GM12865 (cell line): ENCODE results near the gene EPB41L2.

Experiments used
- DNase-seq: peaks from one replicate; pipeline ENCODE4 v3.0.0; 2010; ENCODE audit warnings: low read depth
- H3K4me3 ChIP-seq: 2 replicates; pipeline ENCODE4 v1.5.1; 2011; ENCODE audit warnings: mild to moderate bottlenecking, low read depth, low read length, control low read depth
- TF ChIP-seq, protein P1 (sequence below): IDR thresholded peaks from 2 replicates; pipeline ENCODE4 v1.5.1; 2011; ENCODE audit warnings: low read length, control low read depth, low read depth, inconsistent platforms; ENCODE audit not compliant: insufficient read depth; ENCODE audit errors: missing control alignments

The EPB41L2 gene

DNA sequence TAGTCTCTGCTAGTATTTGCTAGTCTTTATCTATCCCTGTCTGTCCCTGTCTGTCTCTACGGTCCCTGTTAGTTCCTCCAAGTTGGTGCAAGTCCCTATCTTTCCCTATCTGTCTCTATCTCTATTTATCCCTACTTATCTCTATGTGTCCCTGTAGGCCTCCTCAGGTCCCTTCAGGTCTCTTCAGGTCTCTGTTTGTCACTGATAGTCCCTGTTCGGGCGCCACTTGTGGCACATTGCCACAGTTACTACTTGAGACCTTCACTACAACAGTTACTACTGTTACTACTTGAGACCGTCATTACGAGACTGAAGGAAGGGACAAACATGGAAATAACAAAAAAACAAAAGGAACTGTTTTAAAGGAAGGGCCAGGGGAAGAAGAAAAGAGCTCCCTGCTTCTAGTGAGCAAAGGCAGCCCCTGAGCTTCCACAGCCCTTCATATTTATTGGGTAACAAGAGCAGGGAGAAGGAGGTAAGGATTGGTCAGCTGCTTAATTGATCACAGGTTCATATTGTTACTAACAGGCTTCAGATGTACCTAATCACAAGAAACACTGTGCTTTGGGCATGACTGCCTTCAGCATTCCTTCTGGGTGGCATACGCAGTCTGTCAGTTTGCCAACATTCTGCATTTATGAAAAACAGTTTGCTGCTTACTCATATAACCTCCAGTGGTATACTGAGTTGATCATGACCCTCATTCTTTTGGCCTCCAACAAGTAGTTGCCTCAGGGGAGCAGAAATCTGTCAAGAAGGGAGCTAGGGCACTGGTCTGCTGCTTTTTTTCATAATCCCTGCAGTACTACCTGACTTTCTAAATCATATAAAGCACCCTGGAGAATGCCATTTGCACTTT lies 8.4 kb downstream of the EPB41L2 start:
- no peak overlapping the region for H3K4me3 ChIP-seq
- TF ChIP-seq, protein P1, sequence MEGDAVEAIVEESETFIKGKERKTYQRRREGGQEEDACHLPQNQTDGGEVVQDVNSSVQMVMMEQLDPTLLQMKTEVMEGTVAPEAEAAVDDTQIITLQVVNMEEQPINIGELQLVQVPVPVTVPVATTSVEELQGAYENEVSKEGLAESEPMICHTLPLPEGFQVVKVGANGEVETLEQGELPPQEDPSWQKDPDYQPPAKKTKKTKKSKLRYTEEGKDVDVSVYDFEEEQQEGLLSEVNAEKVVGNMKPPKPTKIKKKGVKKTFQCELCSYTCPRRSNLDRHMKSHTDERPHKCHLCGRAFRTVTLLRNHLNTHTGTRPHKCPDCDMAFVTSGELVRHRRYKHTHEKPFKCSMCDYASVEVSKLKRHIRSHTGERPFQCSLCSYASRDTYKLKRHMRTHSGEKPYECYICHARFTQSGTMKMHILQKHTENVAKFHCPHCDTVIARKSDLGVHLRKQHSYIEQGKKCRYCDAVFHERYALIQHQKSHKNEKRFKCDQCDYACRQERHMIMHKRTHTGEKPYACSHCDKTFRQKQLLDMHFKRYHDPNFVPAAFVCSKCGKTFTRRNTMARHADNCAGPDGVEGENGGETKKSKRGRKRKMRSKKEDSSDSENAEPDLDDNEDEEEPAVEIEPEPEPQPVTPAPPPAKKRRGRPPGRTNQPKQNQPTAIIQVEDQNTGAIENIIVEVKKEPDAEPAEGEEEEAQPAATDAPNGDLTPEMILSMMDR, result no peak
- DNase-seq, result no peak

DNA sequence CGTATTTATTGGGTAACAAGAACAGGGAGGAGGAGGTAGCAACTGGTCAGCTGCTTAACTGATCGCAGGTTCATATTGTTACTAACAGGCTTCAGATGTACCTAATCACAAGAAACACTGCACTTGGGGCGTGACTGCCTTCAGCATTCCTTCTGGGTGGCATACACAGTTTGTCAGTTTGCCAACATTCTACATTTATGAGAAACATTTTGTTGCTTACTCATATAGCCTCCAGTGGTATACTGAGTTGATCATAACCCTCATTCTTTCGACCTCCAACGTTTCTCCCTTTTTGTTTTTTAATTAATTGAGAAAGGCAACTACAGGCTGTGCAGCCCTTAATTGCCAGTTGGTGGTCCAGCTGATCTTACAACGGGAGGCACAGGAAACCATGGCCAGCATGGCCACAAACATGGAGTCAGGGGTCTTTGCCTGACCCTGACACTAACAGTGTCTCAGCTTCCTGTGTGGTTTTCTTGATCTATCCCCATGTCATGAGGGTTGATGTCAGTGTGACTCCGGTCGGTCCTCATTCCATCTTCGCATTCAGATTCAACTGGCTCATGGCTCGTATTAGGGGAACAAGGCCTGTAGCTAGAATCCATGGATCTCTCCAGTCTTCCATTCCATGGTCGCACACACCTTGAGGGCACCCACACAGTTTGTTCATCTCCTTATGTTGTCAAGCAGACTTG lies 9.4 kb downstream of the EPB41L2 start:
- no peak for DNase-seq
- TF ChIP-seq, protein P1, result no peak
- no peak overlapping the region for H3K4me3 ChIP-seq

DNA sequence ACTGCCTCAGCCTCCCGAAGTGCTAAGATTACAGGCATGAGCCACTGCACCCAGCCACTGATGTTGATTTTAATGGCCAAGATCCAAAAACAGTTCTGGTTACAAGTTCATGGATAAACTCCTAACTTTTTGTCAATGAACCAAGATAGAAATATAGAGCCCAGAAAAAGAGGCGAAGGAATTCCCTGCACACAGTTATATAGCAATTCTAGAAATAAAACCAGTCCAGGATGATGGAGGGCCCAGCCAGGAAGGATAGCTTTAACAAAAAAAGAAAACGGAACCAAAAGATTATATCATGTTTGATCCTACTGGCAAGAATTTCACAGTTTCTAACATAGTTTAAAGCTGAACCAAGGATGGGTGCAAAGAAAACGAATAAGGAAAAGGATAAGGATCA lies 10.9 kb downstream of the EPB41L2 start:
- no peak overlapping the region for H3K4me3 ChIP-seq
- no peak for DNase-seq
- TF ChIP-seq, protein P1, result no peak

DNA sequence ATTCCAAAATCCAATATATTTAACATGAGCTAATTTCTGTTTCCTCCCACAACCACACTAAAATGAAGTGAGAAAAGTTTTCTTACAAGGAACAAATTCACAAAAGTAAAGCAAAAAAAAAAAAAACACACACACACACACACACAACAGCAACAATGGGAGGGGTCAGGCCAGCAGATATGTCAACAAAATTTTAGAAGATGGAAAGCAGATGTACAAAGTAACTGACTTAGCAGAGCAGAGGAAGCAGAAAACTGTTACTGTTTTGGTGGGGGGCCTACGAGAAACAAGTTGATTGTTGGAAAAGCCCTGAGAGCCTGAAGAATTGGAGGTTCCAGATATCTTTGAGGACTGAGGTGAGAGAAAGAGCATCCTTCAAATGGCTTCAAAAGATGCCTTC lies 11.7 kb downstream of the EPB41L2 start:
- TF ChIP-seq, protein P1, result no peak
- H3K4me3 ChIP-seq, result no peak overlapping the region
- DNase-seq, result no peak

DNA sequence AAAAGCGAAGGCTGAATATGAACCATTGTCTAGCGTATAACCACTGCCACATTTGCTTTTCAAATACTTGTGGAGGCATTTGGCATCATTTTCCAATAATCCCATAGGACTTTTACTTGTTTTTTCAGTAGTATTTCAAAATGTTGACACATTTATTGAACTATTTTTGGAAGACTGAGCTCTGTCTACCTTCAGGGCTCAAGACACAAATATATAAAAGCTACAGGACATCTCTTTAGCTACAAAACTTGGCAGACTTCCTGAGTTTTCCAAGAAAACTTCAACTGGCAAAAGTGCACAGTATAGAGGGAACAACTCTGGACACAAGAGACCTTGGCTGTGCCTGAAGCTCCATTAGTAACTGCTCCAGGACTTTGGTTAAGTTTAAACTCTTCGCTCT lies 13.4 kb downstream of the EPB41L2 start:
- no peak for DNase-seq
- TF ChIP-seq, protein P1, result no peak
- H3K4me3 ChIP-seq, result no peak overlapping the region

DNA sequence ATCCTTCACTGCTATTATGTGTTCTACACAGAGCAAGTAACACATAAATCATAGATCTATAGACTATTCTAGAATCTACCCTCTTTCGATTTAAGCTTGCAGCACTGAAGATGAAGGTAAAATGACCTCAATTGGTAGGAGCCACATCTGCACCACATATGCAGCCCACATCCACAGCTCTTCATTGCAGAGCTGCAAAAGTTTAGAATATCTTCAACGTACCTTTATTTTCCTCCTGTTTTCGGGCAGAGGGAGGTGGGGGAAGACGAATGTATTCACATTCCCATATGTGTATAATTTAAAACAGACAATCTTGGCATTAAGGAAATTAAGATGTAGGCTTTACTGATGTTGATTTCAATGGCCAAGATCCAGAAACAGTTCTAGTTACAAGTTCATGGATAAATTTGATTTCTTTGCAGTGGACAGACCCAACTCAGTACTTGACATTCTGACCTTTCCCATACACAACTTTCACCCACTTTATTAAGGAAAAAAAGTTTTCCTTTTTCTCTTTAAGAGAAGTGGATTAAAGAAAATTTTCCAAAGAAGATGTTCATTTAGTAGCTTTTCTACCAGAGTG lies 14.0 kb downstream of the EPB41L2 start:
- TF ChIP-seq, protein P1, result no peak
- no peak for DNase-seq
- no peak overlapping the region for H3K4me3 ChIP-seq
